Ovary (tissue), 9 donors: Measurements from ENCODE around the gene REEP6. TPM values are rescaled to one million over a fixed set of nuclear protein-coding genes. Genes with fewer than 3 reads are reported as not detected.

Experiments used
- DNase-seq, 5 donors: peaks; one replicate each; pipeline ENCODE4 v3.0.0-alpha.2; 2019 to 2020
- H3K27ac ChIP-seq, 2 donors: fragments of 200-600 bp; one replicate each; pipeline versions ENCODE4 v1.5.1 to v1.8.0; 2019 to 2022
- H3K27me3 ChIP-seq: fragments of 200-600 bp; one replicate; pipeline ENCODE4 v1.8.0; 2022
- H3K36me3 ChIP-seq: fragments of 200-600 bp; sonication (generic); one replicate; pipeline ENCODE4 v1.5.1; 2019
- H3K4me1 ChIP-seq: one replicate; pipeline ENCODE4 v1.8.1; 2013; ENCODE audit warnings: mild to moderate bottlenecking, moderate library complexity; ENCODE audit not compliant: insufficient read depth
- H3K4me3 ChIP-seq: fragments of 200-600 bp; sonication (generic); one replicate; pipeline ENCODE4 v1.5.1; 2017
- H3K9me3 ChIP-seq, 2 donors: fragments of 200-600 bp in 1 of 2; sonication (generic) in 1 of 2; one replicate each; pipeline versions ENCODE4 v1.5.1 to v1.8.1; 2013 to 2019; ENCODE audit warnings: mild to moderate bottlenecking in 1 of 2, moderate library complexity in 1 of 2
- CTCF ChIP-seq, 3 donors: fragments of 450-650 bp in 2 of 3; fragments of 200-600 bp in 1 of 3; IDR thresholded peaks; one replicate each; pipeline versions ENCODE4 v1.5.1 to v1.8.0; 2016 to 2022; ENCODE audit warnings: antibody characterized with exemption in 3 of 3, mild to moderate bottlenecking in 1 of 3
- EP300 ChIP-seq: sonication (generic); formaldehyde crosslinking; IDR thresholded peaks from one replicate; pipeline ENCODE4 v1.6.1; 2017; ENCODE audit warnings: antibody characterized with exemption
- POLR2A ChIP-seq: fragments of 450-650 bp; IDR thresholded peaks from one replicate; pipeline ENCODE4 v1.6.1; 2017; ENCODE audit warnings: antibody characterized with exemption, mild to moderate bottlenecking, moderate library complexity
- WGBS, 3 donors: extraction: QIAGEN DNeasy Blood & Tissue Kit in 1 of 3; methylation state at CpG; one replicate each; pipeline versions ENCODE4 v1.1.5 to v1.1.7; 2013 to 2017; 5-methylcytosine and 5-hydroxymethylcytosine counted together
- intact Hi-C, 4 donors: fragments of 100-400 bp; cut with DNase I; formaldehyde crosslinking; loops; one replicate each; pipeline versions ENCODE4 v1.11.0 to v1.15.1; 2022 to 2023
- polyA plus RNA-seq, 2 donors: library from polyadenylated mRNA; stranded (reverse); fragments of 200-250 nt in 1 of 2; fragments of 350-450 nt in 1 of 2; fragmentation: Illumina TruSeq in 1 of 2; extraction: RNeasy Lipid Tissue Mini Kit (QIAGEN cat#74804) in 1 of 2; gene quantifications; one replicate each; pipeline ENCODE4 v1.2.3, GENCODE V29; 2013 to 2014
- total RNA-seq, 7 donors: library from RNA; depleted of rRNA in 2 of 7; stranded (reverse); fragments of >200 nt in 2 of 7; fragmentation: NEBNext Ultra II Directional in 3 of 7; extraction: Animal tissue kit (Norgen Biotek cat#: 25700) in 3 of 7; gene quantifications; one replicate each; pipeline versions ENCODE4 v1.1.0 to v1.2.4, GENCODE V29; 2016 to 2023
- donor health status: DM: no; HTN: no; CAD: no; lungs with moderate emphysema.
- donor health status: DM: no; HTN: no; CAD: no.
- donor health status: Bipolar disorder and iron deficiency.
- donor health status: DM: yes; HTN: yes; CAD: no.
- donor health status: DM: no; HTN: no; CAD: no.
- donor health status: DM: yes; HTN: yes; CAD: no.

REEP6 gene
- total and polyA plus RNA-seq, 9 donors, result 2.9 to 13.0 (median 9.2) TPM

DNA sequence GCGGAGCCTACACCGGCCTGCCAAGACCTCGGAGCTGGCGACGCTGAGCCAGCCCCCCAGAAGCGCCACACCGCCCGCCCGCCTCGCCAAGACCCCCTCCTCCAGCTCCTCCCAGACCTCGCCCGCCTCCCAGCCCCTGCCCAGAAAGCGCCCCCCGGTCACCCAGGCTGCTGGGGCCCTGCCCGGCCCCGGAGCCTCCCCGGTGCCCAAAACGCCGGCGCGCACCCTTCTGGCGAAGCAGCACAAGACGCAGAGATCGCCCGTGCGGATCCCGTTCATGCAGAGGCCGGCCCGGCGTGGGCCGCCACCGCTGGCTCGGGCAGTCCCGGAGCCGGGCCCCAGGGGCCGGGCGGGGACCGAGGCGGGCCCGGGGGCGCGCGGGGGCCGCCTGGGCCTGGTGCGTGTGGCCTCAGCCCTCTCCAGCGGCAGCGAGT, 22.1 kb upstream of the REEP6 start:
- H3K9me3 ChIP-seq, result no peaks in the 10 kb centered on the region
- no peaks in the 10 kb centered on the region for H3K36me3 ChIP-seq
- no peak overlapping the region for H3K4me3 ChIP-seq
- H3K27me3 ChIP-seq, result peaks cover 11% of the 10 kb centered on the region
- peak in 1 of 5 donors; percentile 43 for DNase-seq
- intact Hi-C loops, result no loop called here
- TF ChIP-seq EP300, result no peak
- no peak for TF ChIP-seq POLR2A
- TF ChIP-seq CTCF (IDR thresholded peaks at IDR 0.05), result no peak
- 1 to 4% (median 1%) methylated on average over 23 to 47 of the region's 47 CpGs for WGBS, 3 donors
- H3K4me1 ChIP-seq, result peaks cover 35% of the 10 kb centered on the region
- H3K27ac ChIP-seq, result no peak overlapping the region

DNA sequence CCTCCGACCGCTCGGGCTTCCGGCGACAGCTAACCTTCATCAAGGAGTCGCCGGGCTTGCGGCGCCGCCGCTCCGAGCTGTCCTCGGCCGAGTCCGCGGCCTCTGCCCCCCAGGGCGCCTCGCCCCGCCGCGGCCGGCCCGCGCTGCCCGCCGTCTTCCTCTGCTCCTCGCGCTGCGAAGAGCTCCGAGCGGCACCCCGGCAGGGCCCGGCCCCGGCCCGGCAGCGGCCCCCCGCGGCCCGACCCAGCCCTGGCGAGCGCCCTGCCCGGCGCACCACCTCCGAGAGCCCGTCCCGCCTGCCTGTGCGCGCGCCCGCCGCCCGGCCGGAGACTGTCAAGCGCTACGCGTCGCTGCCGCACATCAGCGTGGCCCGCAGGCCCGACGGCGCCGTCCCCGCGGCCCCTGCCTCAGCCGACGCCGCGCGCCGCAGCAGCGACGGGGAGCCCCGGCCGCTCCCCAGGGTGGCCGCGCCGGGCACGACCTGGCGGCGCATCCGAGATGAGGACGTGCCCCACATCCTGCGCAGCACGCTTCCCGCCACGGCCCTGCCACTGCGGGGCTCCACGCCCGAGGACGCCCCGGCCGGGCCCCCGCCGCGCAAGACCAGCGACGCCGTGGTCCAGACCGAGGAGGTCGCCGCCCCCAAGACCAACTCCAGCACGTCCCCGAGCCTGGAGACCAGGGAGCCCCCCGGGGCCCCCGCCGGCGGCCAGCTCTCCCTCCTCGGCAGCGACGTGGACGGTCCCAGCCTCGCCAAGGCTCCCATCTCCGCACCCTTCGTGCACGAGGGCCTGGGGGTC, 21.5 kb upstream of the REEP6 start:
- Histone ChIP-seq H3K27ac (no peak overlapping the region), H3K4me1 (peaks cover 35% of the 10 kb centered on the region), H3K4me3 (peak overlapping the region; percentile 33), H3K36me3 (no peaks in the 10 kb centered on the region), H3K27me3 (peaks cover 11% of the 10 kb centered on the region), H3K9me3 (no peaks in the 10 kb centered on the region)
- no peak for DNase-seq
- TF ChIP-seq CTCF (IDR thresholded peaks at IDR 0.05) (no peak), POLR2A (no peak), EP300 (no peak)
- 1 to 2% (median 2%) methylated on average over 54 to 117 of the region's 117 CpGs for WGBS, 3 donors
- intact Hi-C loops, result no loop called here

- TF ChIP-seq CTCF (IDR thresholded peaks at IDR 0.05) (no peak), POLR2A (no peak), EP300 (no peak)
- WGBS, 3 donors, result 2% methylated on average over 17 to 22 of the region's 22 CpGs
- Histone ChIP-seq H3K27me3 (peaks cover 11% of the 10 kb centered on the region), H3K4me1 (peaks cover 35% of the 10 kb centered on the region), H3K36me3 (no peaks in the 10 kb centered on the region), H3K27ac (no peak overlapping the region), H3K9me3 (no peaks in the 10 kb centered on the region), H3K4me3 (peak overlapping the region; percentile 33)
- intact Hi-C loops, result no loop called here
- no peak for DNase-seq
Observed at GRCh38 chr19:1470055-1470304, 21.0 kb upstream of the REEP6 start.

GRCh38 chr19:1470305-1471009, 20.5 kb upstream of the REEP6 start:
- peaks cover 35% of the 10 kb centered on the region for H3K4me1 ChIP-seq
- peak in 4 of 5 donors; percentile 42 to 75 (median 64) for DNase-seq
- no peaks in the 10 kb centered on the region for H3K9me3 ChIP-seq
- H3K36me3 ChIP-seq, result no peaks in the 10 kb centered on the region
- WGBS, 3 donors, result 0 to 1% (median 1%) methylated on average over 35 to 67 of the region's 67 CpGs
- H3K27me3 ChIP-seq, result peaks cover 11% of the 10 kb centered on the region
- no peak overlapping the region for H3K27ac ChIP-seq
- TF ChIP-seq CTCF (IDR thresholded peaks at IDR 0.05), result no peak
- TF ChIP-seq POLR2A, result no peak
- no peak for TF ChIP-seq EP300
- peak overlapping the region; percentile 33 for H3K4me3 ChIP-seq
- intact Hi-C loops, result no loop called here
